HL-60 (cell line): ENCODE measurements around the gene GRHL1.

Experiments
- CTCF ChIP-seq: IDR thresholded peaks from one replicate; pipeline ENCODE4 v1.5.1; 2011; ENCODE audit warnings: low read length, control low read depth, inconsistent platforms; ENCODE audit not compliant: insufficient read depth
- GABPA ChIP-seq: IDR thresholded peaks from 2 replicates; pipeline ENCODE4 v1.6.1; 2012; ENCODE audit warnings: low read depth
- POLR2AphosphoS5 ChIP-seq: IDR thresholded peaks from 2 replicates; pipeline ENCODE4 v1.6.1; 2012; ENCODE audit warnings: low read depth
- REST ChIP-seq: IDR thresholded peaks from 2 replicates; pipeline ENCODE4 v1.6.1; 2012; ENCODE audit warnings: low read depth; ENCODE audit not compliant: insufficient replicate concordance
- SPI1 ChIP-seq: IDR thresholded peaks from 2 replicates; pipeline ENCODE4 v1.6.1; 2012; ENCODE audit warnings: low read depth, mild to moderate bottlenecking, borderline replicate concordance

GRCh38 chr2:10002681-10003080, 51.2 kb downstream of the GRHL1 start:
- TF ChIP-seq CTCF: no peak
- TF ChIP-seq REST: no peak
- TF ChIP-seq SPI1: no peak
- no peak for TF ChIP-seq GABPA
- TF ChIP-seq POLR2AphosphoS5: no peak
